Uterus (tissue), 4 donors: Measurements from ENCODE around the gene SAP30L. TPM values are rescaled to one million over a fixed set of nuclear protein-coding genes. Genes with fewer than 3 reads are reported as not detected.

Experiments used
- DNase-seq, 2 donors: peaks; one replicate each; pipeline ENCODE4 v3.0.0-alpha.2; 2019 to 2020
- H3K27ac ChIP-seq, 2 donors: fragments of 200-600 bp; sonication (generic); 1 replicate in 1 of 2; 2 replicates in 1 of 2; pipeline ENCODE4 v1.5.1; 2016 to 2018
- H3K27me3 ChIP-seq, 2 donors: fragments of 200-600 bp; sonication (generic); one replicate each; pipeline ENCODE4 v1.5.1; 2018 to 2019; ENCODE audit warnings: control low read depth in 1 of 2
- H3K36me3 ChIP-seq, 2 donors: fragments of 200-600 bp; sonication (generic); one replicate each; pipeline ENCODE4 v1.5.1; 2019; ENCODE audit warnings: control low read depth in 1 of 2
- H3K4me1 ChIP-seq, 2 donors: fragments of 200-600 bp; sonication (generic); one replicate each; pipeline ENCODE4 v1.5.1; 2018 to 2019; ENCODE audit warnings: control low read depth in 1 of 2
- H3K4me3 ChIP-seq, 2 donors: fragments of 200-600 bp; sonication (generic); 1 replicate in 1 of 2; 2 replicates in 1 of 2; pipeline ENCODE4 v1.5.1; 2018 to 2019; ENCODE audit warnings: mild to moderate bottlenecking in 1 of 2
- H3K9me3 ChIP-seq, 2 donors: fragments of 200-600 bp; sonication (generic); one replicate each; pipeline ENCODE4 v1.5.1; 2019; ENCODE audit warnings: control low read depth in 1 of 2
- CTCF ChIP-seq, 4 experiments: fragments of 200-600 bp in 2 of 4; fragments of 450-650 bp in 2 of 4; sonication (generic) in 2 of 4; IDR thresholded peaks; one replicate each; pipeline ENCODE4 v1.5.1; 2016 to 2019; ENCODE audit warnings: antibody characterized with exemption in 4 of 4, mild to moderate bottlenecking in 2 of 4, moderate library complexity in 1 of 4
- POLR2A ChIP-seq, 2 donors: fragments of 450-650 bp; IDR thresholded peaks; one replicate each; pipeline ENCODE4 v1.6.1; 2016; ENCODE audit warnings: antibody characterized with exemption in 2 of 2, mild to moderate bottlenecking in 1 of 2, moderate library complexity in 1 of 2
- intact Hi-C: fragments of 100-400 bp; cut with DNase I; formaldehyde crosslinking; loops from one replicate; pipeline ENCODE4 v1.15.1; 2023; ENCODE audit warnings: low total_unique reads
- total RNA-seq, 4 donors: library from RNA; depleted of rRNA in 3 of 4; stranded (reverse); fragments of >200 nt in 3 of 4; gene quantifications; one replicate each; pipeline versions ENCODE4 v1.1.0 to v1.2.4, GENCODE V29; 2014 to 2023
- donor health status: DM: yes; HTN: yes; CAD: no.

The SAP30L gene
- total RNA-seq, 4 donors from 2014 or later, result 9.5 to 61.7 (median 31.2) TPM

- DNase-seq, result no peak
- H3K4me1 ChIP-seq, result no peaks in the 10 kb centered on the region
- H3K27me3 ChIP-seq, result peaks cover 0 to 11% of the 10 kb centered on the region in 2 donors
- TF ChIP-seq POLR2A (IDR thresholded peaks at IDR 0.05), result no peak
- TF ChIP-seq CTCF (IDR thresholded peaks at IDR 0.05), result no peak
- no peak overlapping the region for H3K27ac ChIP-seq
- no peak overlapping the region for H3K4me3 ChIP-seq
- intact Hi-C loops, result no loop called here
- no peaks in the 10 kb centered on the region for H3K36me3 ChIP-seq
- no peaks in the 10 kb centered on the region for H3K9me3 ChIP-seq
These were observed 48.2 kb downstream of the SAP30L start for GRCh38 chr5:154494036-154494435.

GRCh38 chr5:154498591-154498990, 52.8 kb downstream of the SAP30L start:
- no peak for TF ChIP-seq CTCF (IDR thresholded peaks at IDR 0.05)
- no peak for TF ChIP-seq POLR2A (IDR thresholded peaks at IDR 0.05)
- Histone ChIP-seq H3K27ac (no peak overlapping the region), H3K27me3 (no peaks in the 10 kb centered on the region), H3K9me3 (no peaks in the 10 kb centered on the region), H3K4me3 (no peak overlapping the region), H3K4me1 (no peaks in the 10 kb centered on the region), H3K36me3 (no peaks in the 10 kb centered on the region)
- intact Hi-C loops, result no loop called here
- no peak for DNase-seq

GRCh38 chr5:154498994-154499393, 53.2 kb downstream of the SAP30L start:
- DNase-seq, result no peak
- Histone ChIP-seq H3K27ac (no peak overlapping the region), H3K4me3 (no peak overlapping the region), H3K36me3 (no peaks in the 10 kb centered on the region), H3K27me3 (no peaks in the 10 kb centered on the region), H3K4me1 (no peaks in the 10 kb centered on the region), H3K9me3 (no peaks in the 10 kb centered on the region)
- intact Hi-C loops, result no loop called here
- TF ChIP-seq POLR2A (IDR thresholded peaks at IDR 0.05), result no peak
- no peak for TF ChIP-seq CTCF (IDR thresholded peaks at IDR 0.05)

- H3K9me3 ChIP-seq, result no peaks in the 10 kb centered on the region
- intact Hi-C loops, result no loop called here
- H3K36me3 ChIP-seq, result no peaks in the 10 kb centered on the region
- H3K27ac ChIP-seq, result no peak overlapping the region
- H3K4me3 ChIP-seq, result no peak overlapping the region
- TF ChIP-seq POLR2A (IDR thresholded peaks at IDR 0.05) (no peak), CTCF (IDR thresholded peaks at IDR 0.05) (no peak)
- no peaks in the 10 kb centered on the region for H3K27me3 ChIP-seq
- DNase-seq, result no peak
- no peaks in the 10 kb centered on the region for H3K4me1 ChIP-seq
These were observed 55.8 kb downstream of the SAP30L start for GRCh38 chr5:154501566-154501965.

GRCh38 chr5:154502180-154502579, 56.4 kb downstream of the SAP30L start:
- TF ChIP-seq CTCF (IDR thresholded peaks at IDR 0.05) (no peak), POLR2A (IDR thresholded peaks at IDR 0.05) (no peak)
- H3K36me3 ChIP-seq, result no peaks in the 10 kb centered on the region
- no peak for DNase-seq
- no peak overlapping the region for H3K27ac ChIP-seq
- H3K27me3 ChIP-seq, result no peaks in the 10 kb centered on the region
- intact Hi-C loops, result no loop called here
- H3K9me3 ChIP-seq, result no peaks in the 10 kb centered on the region
- no peaks in the 10 kb centered on the region for H3K4me1 ChIP-seq
- no peak overlapping the region for H3K4me3 ChIP-seq
